HG03064 (cell line): ENCODE results near the gene MTA2.
A peak's percentile ranks its signal among the peaks of the same experiment; 100 is the strongest.
"Not testable (repeated sequence)": the region's sequence is repeated elsewhere in the genome, so short reads cannot be mapped to it uniquely, and the experiment has no call there.

Experiments used
- ATAC-seq: cut with Tn5 transposase; IDR thresholded peaks from one replicate; pipeline ENCODE4 v1.9.1; 2021; ENCODE audit warnings: low read depth; ENCODE audit not compliant: unreplicated experiment

The MTA2 gene

GRCh38 chr11:62570903-62571302 lies 30.8 kb downstream of the MTA2 start:
- not testable (repeated sequence) for ATAC-seq

DNA sequence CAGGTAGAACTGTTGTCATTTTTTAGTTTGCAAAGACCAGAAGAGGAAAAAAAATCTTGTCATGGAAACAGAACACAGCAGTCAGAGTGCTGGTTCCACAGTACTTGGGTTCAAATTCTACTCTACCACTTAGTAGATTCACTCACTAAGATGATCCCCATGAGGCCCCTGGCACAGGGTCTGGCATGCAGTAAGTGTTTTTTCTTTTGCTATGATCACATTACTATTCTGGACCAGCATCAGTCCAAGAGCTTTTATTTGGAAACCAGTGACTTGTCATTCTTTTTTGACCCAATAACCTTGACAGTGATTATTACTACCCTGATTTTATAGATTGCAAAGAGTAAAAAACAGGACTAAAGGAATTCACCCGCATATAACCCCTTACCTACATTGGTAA lies 32.1 kb downstream of the MTA2 start:
- no peak for ATAC-seq

- no peak for ATAC-seq
Observed at GRCh38 chr11:62567018-62567633, 34.5 kb downstream of the MTA2 start.

- no peak for ATAC-seq
Observed at GRCh38 chr11:62566247-62566646, 35.4 kb downstream of the MTA2 start.

DNA sequence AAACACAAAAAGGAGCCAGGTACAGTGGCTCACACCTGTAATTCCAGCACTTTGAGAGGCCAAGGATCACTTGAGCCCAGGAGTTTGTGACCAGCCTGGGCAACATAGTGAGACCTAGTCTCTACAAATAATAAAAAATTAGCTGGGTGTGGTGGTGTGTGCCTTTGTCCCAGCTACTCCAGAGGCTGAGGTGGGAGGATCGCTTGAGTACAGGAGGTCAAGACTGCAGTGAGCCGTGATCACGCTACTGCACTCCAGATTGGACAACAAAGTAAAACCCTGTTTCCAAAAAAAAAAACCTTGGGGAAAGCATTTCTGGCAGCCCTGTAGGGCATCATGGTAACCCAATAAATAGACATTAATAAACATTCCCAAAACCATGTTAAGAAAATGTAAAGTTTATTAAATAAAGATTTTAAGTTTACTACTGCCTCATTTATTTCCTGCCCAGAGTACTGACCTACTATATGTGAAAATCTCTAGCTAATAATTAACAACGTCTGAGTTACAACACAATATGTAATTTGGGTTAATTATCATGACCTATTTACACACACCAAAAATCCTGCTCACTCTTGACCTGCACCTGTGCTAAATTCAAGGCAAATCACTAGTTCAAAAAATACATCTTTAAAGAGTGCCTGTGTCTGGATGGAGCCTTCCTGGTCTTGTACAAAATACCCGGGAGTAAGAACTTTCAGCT lies 36.4 kb downstream of the MTA2 start:
- ATAC-seq, result no peak

GRCh38 chr11:62561677-62562230 lies 39.9 kb downstream of the MTA2 start:
- ATAC-seq, result not testable (repeated sequence)

- no peak for ATAC-seq
Observed at GRCh38 chr11:62560566-62561103, 41.0 kb downstream of the MTA2 start.

DNA sequence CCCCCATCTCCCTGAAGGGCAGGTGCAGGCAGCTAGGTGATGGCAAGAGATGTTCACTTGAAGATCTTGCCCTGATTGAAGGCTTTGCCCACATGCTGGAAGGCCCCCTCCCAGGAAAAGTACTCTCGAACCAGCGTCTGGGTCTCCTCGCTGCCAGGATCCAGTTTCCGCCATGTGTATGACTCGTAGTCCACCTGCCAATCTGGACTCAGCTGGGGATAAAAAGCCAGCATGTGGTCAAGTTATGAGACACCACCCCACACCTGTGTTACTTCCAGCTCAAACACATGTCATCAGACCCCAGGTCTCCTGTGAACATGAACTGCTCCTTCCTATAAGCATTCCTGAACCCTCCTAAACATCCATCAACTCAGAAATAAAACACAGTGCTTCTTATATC lies 42.0 kb downstream of the MTA2 start:
- ATAC-seq, result not testable (repeated sequence)

- no peak for ATAC-seq
Observed at GRCh38 chr11:62559204-62559603, 42.5 kb downstream of the MTA2 start.

DNA sequence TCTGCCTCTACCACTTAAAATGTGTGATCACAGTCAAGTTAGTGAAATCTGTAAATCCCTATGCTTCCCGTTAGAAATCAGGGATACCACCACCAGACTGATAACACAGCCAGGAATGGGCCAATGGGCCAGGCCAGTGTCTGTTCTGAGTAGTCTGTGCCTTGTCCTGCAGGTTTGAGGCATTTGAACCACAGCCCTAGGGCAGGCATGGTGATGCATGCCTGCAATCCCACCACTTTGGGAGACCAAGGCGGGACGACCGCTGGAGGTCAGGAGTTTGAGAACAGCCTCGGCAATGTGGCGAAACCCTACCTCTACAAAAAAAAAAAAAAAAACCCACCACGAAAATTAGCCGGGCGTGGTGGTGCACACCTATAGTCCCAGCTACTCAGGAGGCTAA lies 43.0 kb downstream of the MTA2 start:
- ATAC-seq, result no peak

- peak; percentile 26 for ATAC-seq
Observed at GRCh38 chr11:62556875-62557631, 44.6 kb downstream of the MTA2 start.

DNA sequence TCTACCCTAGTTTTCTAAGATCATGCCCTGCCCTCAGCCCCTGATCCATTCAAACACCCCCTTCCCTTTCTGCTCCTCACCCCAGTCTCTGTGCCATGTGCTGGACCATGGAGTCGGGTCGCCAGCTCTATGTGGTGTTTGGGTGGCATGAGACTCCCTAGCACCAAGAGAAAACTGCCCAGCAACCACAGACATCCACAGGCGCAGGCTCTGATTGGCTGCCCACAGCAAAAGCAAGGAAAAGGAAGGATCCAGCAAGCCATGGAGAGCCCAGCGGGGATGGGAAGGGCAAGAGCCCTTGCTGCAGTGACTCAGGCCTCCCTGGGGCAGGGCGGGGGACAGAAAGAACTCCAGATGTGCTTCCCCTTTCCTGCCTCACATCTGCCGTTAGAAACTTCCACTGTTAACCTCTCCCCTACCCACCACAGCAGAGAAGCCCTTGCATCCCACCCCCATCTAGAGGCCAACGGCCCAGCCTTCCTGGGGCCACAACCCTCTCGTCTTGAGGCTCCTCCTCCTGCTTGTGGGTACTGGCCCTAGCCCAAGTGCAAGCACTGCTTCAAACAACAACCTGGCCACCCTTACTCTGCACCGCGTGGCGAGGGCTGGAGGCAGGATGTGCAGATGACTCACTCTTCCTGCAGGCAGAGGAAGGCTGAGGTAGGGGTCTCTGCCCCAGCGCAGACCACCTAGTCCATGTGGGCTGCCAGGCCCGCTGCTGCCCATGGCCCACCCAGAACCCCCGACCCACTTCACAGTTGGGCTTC lies 45.4 kb downstream of the MTA2 start:
- peak; percentile 27 for ATAC-seq

- ATAC-seq, result no peak
Observed at GRCh38 chr11:62555464-62556107, 46.1 kb downstream of the MTA2 start.

GRCh38 chr11:62554387-62555167 lies 47.1 kb downstream of the MTA2 start:
- ATAC-seq, result no peak

GRCh38 chr11:62553839-62554361 lies 47.8 kb downstream of the MTA2 start:
- ATAC-seq, result no peak

DNA sequence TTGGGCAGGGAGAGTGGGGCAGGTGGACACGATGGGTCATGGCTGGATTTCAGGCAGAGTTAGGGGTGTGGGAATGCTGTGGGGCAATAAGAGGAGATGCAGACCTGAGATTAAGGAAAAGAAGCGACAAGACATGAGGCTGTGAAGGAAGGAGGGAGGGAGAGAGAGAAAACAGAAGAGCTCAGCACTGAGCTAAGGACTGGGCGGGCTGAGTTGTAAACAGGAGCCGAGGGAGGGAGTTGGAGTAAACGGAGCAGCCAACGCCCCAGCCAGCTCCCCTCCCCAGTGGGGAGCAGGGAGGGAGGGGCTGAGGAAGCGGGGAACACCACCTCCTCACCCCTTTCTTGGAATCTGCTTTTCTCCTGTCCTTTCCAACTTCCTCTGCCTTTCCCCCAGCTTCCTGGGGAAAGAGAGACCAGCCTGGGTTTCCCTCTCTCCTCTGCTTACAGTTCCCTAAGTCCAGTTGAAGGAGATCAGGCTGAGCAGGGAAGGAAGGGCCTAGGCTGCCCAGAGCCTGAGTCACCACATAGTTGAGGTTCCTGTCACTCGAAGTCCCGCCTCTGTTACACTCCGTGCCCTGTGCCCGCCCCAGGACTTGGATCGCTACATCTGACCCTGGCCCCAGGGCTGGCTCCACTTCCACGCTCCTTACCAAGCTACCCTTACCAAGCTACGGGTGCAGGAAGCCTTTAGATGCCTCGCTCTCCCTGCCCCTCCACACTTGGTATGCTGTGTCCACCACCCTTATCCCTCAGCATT lies 48.4 kb downstream of the MTA2 start:
- ATAC-seq, result no peak

GRCh38 chr11:62552485-62553079 lies 49.1 kb downstream of the MTA2 start:
- ATAC-seq, result no peak

DNA sequence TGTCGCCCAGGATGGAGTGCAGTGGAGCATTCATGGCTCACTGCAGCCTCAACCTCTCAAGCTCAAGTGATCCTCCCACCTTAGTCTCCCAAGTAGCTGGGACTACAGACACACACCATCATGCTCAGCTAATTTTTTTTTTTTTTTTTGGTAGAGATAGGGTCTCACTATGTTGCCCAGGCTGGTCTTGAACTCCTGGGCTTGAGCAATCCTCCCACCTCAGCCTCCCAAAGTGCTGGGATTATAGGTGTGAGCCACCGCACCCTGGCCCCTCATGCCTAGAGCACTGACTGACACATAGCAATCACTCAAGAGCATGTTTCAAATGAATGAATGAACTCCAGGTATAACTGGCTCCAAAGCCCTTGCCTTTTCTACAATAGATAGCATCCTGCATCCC lies 51.2 kb downstream of the MTA2 start:
- ATAC-seq, result not testable (repeated sequence)
